Hepatocyte (in vitro differentiated cells): ENCODE measurements around the gene MCF2L2.

Experiments used
- CTCF ChIP-seq: fragments of 200-600 bp; sonication (generic); IDR thresholded peaks from 2 replicates; pipeline ENCODE4 v1.5.1; 2016; ENCODE audit warnings: antibody characterized with exemption, mild to moderate bottlenecking; ENCODE audit not compliant: poor library complexity
- EZH2 ChIP-seq: fragments of 200-600 bp; sonication (generic); IDR thresholded peaks from 2 replicates; pipeline ENCODE4 v1.6.1; 2016; ENCODE audit warnings: antibody characterized with exemption, mild to moderate bottlenecking, borderline replicate concordance
- EZH2phosphoT487 ChIP-seq: fragments of 200-600 bp; sonication (generic); IDR thresholded peaks from one replicate; pipeline ENCODE4 v1.6.1; 2018; ENCODE audit warnings: antibody characterized with exemption, mild to moderate bottlenecking, low read depth, moderate library complexity; ENCODE audit not compliant: unreplicated experiment, severe bottlenecking

- TF ChIP-seq CTCF = no peak
- no peak for TF ChIP-seq EZH2
- TF ChIP-seq EZH2phosphoT487 = no peak
Observed at GRCh38 chr3:183313764-183314163, 114.7 kb downstream of the MCF2L2 start.
